Hepatocyte (in vitro differentiated cells): ENCODE results near the gene GRK6. TPM values are rescaled to one million over a fixed set of nuclear protein-coding genes. Genes with fewer than 3 reads are reported as not detected.

ENCODE experiments used
- DNase-seq: peaks from one replicate; pipeline ENCODE4 v3.0.0-alpha.2; 2016; ENCODE audit warnings: low spot score
- H2AFZ ChIP-seq: fragments of 200-600 bp; sonication (generic); 2 replicates; pipeline ENCODE4 v1.6.0; 2016; ENCODE audit warnings: antibody characterized with exemption, mild to moderate bottlenecking
- H3K27ac ChIP-seq: fragments of 200-600 bp; sonication (generic); 2 replicates; pipeline ENCODE4 v1.5.1; 2016; ENCODE audit warnings: mild to moderate bottlenecking
- H3K27me3 ChIP-seq: fragments of 200-600 bp; sonication (generic); 2 replicates; pipeline ENCODE4 v1.6.1; 2016
- H3K36me3 ChIP-seq: fragments of 200-600 bp; sonication (generic); replicated peaks from 2 replicates; pipeline ENCODE4 v1.5.1; 2016; ENCODE audit warnings: low read depth; ENCODE audit not compliant: insufficient read depth
- H3K4me1 ChIP-seq: fragments of 200-600 bp; sonication (generic); 2 replicates; pipeline ENCODE4 v1.5.1; 2016; ENCODE audit warnings: mild to moderate bottlenecking, moderate library complexity; ENCODE audit not compliant: insufficient read depth
- H3K4me2 ChIP-seq: fragments of 200-600 bp; sonication (generic); 2 replicates; pipeline ENCODE4 v1.6.0; 2016
- H3K4me3 ChIP-seq: fragments of 200-600 bp; sonication (generic); 2 replicates; pipeline ENCODE4 v1.5.1; 2016; ENCODE audit warnings: mild to moderate bottlenecking
- H3K79me2 ChIP-seq: fragments of 200-600 bp; sonication (generic); 2 replicates; pipeline ENCODE4 v1.6.0; 2017; ENCODE audit warnings: mild to moderate bottlenecking
- H3K9me2 ChIP-seq: fragments of 200-600 bp; sonication (generic); replicated peaks from 2 replicates; pipeline ENCODE4 v1.6.0; 2017; ENCODE audit warnings: mild to moderate bottlenecking; ENCODE audit not compliant: insufficient read depth
- H3K9me3 ChIP-seq: fragments of 200-600 bp; sonication (generic); 2 replicates; pipeline ENCODE4 v1.5.1; 2016; ENCODE audit warnings: low read depth, mild to moderate bottlenecking
- H4K20me1 ChIP-seq: fragments of 200-600 bp; sonication (generic); 2 replicates; pipeline ENCODE4 v1.6.0; 2016; ENCODE audit warnings: mild to moderate bottlenecking; ENCODE audit not compliant: insufficient read depth, poor library complexity, severe bottlenecking
- CTCF ChIP-seq: fragments of 200-600 bp; sonication (generic); IDR thresholded peaks from 2 replicates; pipeline ENCODE4 v1.5.1; 2016; ENCODE audit warnings: antibody characterized with exemption, mild to moderate bottlenecking; ENCODE audit not compliant: poor library complexity
- EZH2 ChIP-seq: fragments of 200-600 bp; sonication (generic); IDR thresholded peaks from 2 replicates; pipeline ENCODE4 v1.6.1; 2016; ENCODE audit warnings: antibody characterized with exemption, mild to moderate bottlenecking, borderline replicate concordance
- EZH2phosphoT487 ChIP-seq: fragments of 200-600 bp; sonication (generic); IDR thresholded peaks from one replicate; pipeline ENCODE4 v1.6.1; 2018; ENCODE audit warnings: antibody characterized with exemption, mild to moderate bottlenecking, low read depth, moderate library complexity; ENCODE audit not compliant: unreplicated experiment, severe bottlenecking
- WGBS: methylation state at CpG from one replicate; pipeline ENCODE4 v1.1.6; 2016; ENCODE audit warnings: low lambda C conversion rate; ENCODE audit errors: missing lambda C conversion rate; 5-methylcytosine and 5-hydroxymethylcytosine counted together
- polyA plus RNA-seq: library from polyadenylated mRNA; unstranded; fragments of >200 nt; fragmentation: Nextera tagmentation; extraction: Ambion mirVana; gene quantifications from 2 replicates; pipeline ENCODE4 v1.2.1, GENCODE V29; 2016
- total RNA-seq: library from RNA; depleted of rRNA; stranded (reverse); fragments of >200 nt; gene quantifications from 2 replicates; pipeline ENCODE4 v1.2.3, GENCODE V29; 2014

The GRK6 gene
- total RNA-seq (29.3 and 31.6 TPM in 2 replicates), polyA plus RNA-seq (27.3 and 31.1 TPM in 2 replicates)

GRCh38 chr5:177426566-177427210 is at the start of gene GRK6:
GRK6 (plus strand) TSS chr5:177426676; CDS start chr5:177426846, 170 bp downstream.
- H3K4me1 ChIP-seq, result peaks cover 9% of the 10 kb centered on the region
- no peaks in the 10 kb centered on the region for H3K9me3 ChIP-seq
- WGBS, result under 1% methylated on average over 29 of the region's 82 CpGs
- TF ChIP-seq CTCF (no peak), EZH2 (no peak), EZH2phosphoT487 (no peak)
- H3K4me3 ChIP-seq, result peak within 1 kb of the TSS; percentile 60
- H3K27me3 ChIP-seq, result no peaks in the 10 kb centered on the region
- peak within 1 kb of the TSS; percentile 25 for H2AFZ ChIP-seq
- peak within 1 kb of the TSS; percentile 97 for H3K4me2 ChIP-seq
- peak within 1 kb of the TSS; percentile 90 for H3K27ac ChIP-seq
- DNase-seq, result peak; percentile 73
- no peaks in the 10 kb centered on the region for H3K36me3 ChIP-seq
- H3K9me2 ChIP-seq, result no peaks in the 10 kb centered on the region
- peaks cover 4% of the 10 kb centered on the region for H4K20me1 ChIP-seq
- peaks cover 29% of the 10 kb centered on the region for H3K79me2 ChIP-seq

GRCh38 chr5:177377851-177378776 is 48.4 kb upstream of the GRK6 start:
- no peaks in the 10 kb centered on the region for H3K79me2 ChIP-seq
- H3K4me2 ChIP-seq, result peak overlapping the region; percentile 41
- DNase-seq, result no peak
- H2AFZ ChIP-seq, result no peak overlapping the region
- H3K27me3 ChIP-seq, result no peaks in the 10 kb centered on the region
- H3K9me3 ChIP-seq, result no peaks in the 10 kb centered on the region
- 86% methylated on average over 8 of the region's 8 CpGs for WGBS
- TF ChIP-seq CTCF, result no peak
- no peak for TF ChIP-seq EZH2
- TF ChIP-seq EZH2phosphoT487, result no peak
- no peaks in the 10 kb centered on the region for H3K9me2 ChIP-seq
- no peaks in the 10 kb centered on the region for H3K36me3 ChIP-seq
- H3K4me3 ChIP-seq, result no peak overlapping the region
- peaks cover 13% of the 10 kb centered on the region for H3K4me1 ChIP-seq
- peak overlapping the region; percentile 88 for H3K27ac ChIP-seq
- H4K20me1 ChIP-seq, result no peaks in the 10 kb centered on the region

GRCh38 chr5:177378884-177379883 is 47.3 kb upstream of the GRK6 start:
- H2AFZ ChIP-seq, result no peak overlapping the region
- H3K9me3 ChIP-seq, result no peaks in the 10 kb centered on the region
- WGBS, result 59% methylated on average over 15 of the region's 15 CpGs
- no peaks in the 10 kb centered on the region for H3K27me3 ChIP-seq
- peak overlapping the region; percentile 41 for H3K4me2 ChIP-seq
- no peak overlapping the region for H3K4me3 ChIP-seq
- H3K4me1 ChIP-seq, result peaks cover 13% of the 10 kb centered on the region
- H3K27ac ChIP-seq, result peak overlapping the region; percentile 88
- H3K79me2 ChIP-seq, result no peaks in the 10 kb centered on the region
- no peaks in the 10 kb centered on the region for H4K20me1 ChIP-seq
- no peaks in the 10 kb centered on the region for H3K9me2 ChIP-seq
- TF ChIP-seq EZH2phosphoT487 (no peak), CTCF (no peak), EZH2 (no peak)
- no peaks in the 10 kb centered on the region for H3K36me3 ChIP-seq
- DNase-seq, result peak; percentile 83
